ENCODE results near the gene TRAF3. TPM values are rescaled to one million over a fixed set of nuclear protein-coding genes. Genes with fewer than 3 reads are reported as not detected.

The TRAF3 gene
- total RNA-seq, 1 donor from 2014 or later, result 26.3 TPM

DNA sequence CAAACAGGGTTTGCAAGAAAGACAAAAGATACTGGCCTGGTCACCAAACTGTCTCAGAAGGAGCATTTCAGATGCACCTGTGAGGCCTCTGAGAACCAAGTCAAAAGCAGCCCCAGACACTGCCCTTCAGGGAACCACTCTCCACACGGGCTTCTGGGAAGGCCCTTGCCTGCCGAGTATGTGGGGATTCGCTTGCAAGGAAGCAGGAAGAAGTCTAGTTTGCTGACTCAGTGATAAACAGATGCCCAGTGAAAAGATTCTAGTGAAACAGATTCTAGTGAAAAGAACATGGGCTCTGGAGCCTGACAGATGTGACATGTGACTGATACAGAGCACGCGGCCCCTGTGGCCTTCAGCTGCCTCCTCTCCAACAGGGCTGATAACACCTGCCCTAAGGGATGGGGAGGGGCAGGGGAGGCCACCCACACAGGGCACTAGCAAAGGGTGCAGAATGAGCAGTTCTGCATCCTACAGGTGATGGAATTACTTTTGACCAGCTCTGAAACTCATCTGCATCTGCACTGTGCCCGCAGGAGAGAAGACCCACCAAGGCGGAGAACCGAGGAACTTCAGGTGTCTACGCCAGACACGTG is 164.3 kb downstream of the TRAF3 start:
- no peaks in the 10 kb centered on the region for H3K9me3 Mint-ChIP-seq (ENCODE audit: low read depth)
- H3K4me1 Mint-ChIP-seq (ENCODE audit: low read depth), result no peaks in the 10 kb centered on the region
- TF ChIP-seq, protein P1, sequence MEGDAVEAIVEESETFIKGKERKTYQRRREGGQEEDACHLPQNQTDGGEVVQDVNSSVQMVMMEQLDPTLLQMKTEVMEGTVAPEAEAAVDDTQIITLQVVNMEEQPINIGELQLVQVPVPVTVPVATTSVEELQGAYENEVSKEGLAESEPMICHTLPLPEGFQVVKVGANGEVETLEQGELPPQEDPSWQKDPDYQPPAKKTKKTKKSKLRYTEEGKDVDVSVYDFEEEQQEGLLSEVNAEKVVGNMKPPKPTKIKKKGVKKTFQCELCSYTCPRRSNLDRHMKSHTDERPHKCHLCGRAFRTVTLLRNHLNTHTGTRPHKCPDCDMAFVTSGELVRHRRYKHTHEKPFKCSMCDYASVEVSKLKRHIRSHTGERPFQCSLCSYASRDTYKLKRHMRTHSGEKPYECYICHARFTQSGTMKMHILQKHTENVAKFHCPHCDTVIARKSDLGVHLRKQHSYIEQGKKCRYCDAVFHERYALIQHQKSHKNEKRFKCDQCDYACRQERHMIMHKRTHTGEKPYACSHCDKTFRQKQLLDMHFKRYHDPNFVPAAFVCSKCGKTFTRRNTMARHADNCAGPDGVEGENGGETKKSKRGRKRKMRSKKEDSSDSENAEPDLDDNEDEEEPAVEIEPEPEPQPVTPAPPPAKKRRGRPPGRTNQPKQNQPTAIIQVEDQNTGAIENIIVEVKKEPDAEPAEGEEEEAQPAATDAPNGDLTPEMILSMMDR (IDR thresholded peaks at IDR 0.05; ENCODE audit: unreplicated experiment), result no peak
- H3K4me3 Mint-ChIP-seq (ENCODE audit: low read depth), result no peak overlapping the region
- DNase-seq (ENCODE audit: low spot score, unreplicated experiment), result no peak
- H3K27me3 Mint-ChIP-seq, result no peaks in the 10 kb centered on the region
- H3K36me3 Mint-ChIP-seq (ENCODE audit: insufficient read depth), result peaks cover 22% of the 10 kb centered on the region
- H3K27ac Mint-ChIP-seq, result no peak overlapping the region

DNA sequence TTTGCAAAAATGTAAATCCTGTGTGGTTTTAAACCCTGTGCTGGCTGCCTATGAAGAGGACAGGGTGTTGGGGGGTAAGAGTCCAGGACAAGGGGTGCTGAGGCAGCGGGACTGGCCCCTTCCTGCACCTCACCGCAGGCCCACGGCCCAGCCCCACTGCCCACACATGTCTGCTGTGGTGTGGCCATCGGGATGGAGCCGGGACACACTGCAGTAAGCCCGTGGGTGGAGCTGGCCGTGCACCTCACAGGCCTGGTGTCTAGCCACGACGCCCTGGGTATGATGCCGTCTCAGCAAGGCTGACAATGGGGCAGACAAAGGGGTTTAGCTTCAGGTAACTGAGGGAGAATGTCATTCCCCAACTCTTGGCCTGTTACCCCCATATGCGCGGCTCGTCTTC is 164.8 kb downstream of the TRAF3 start:
- TF ChIP-seq, protein P1 (IDR thresholded peaks at IDR 0.05; ENCODE audit: unreplicated experiment), result no peak
- Mint-ChIP-seq H3K4me3 (ENCODE audit: low read depth) (no peak overlapping the region), H3K36me3 (ENCODE audit: insufficient read depth) (peaks cover 21% of the 10 kb centered on the region), H3K9me3 (ENCODE audit: low read depth) (no peaks in the 10 kb centered on the region), H3K4me1 (ENCODE audit: low read depth) (no peaks in the 10 kb centered on the region), H3K27me3 (no peaks in the 10 kb centered on the region), H3K27ac (no peak overlapping the region)
- DNase-seq (ENCODE audit: low spot score, unreplicated experiment), result no peak

DNA sequence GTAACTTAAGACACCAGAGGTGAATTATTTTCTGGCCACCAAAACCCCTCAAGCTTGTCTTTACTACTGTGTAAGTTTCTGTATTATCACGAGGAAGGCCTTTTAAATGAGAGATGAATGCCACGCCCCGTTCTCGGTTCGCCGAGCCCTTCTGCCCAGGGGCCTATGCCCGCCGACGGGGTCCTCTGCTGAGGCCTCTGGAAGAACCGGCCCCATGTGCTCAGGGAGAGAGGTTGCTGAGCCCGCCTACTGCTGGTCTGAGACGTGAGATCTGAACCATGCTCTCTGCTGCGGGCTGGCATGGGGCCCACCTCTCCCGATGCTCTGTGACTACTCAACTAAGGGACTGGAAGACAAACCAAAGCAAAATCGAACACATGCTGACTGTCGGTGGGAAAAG is 166.2 kb downstream of the TRAF3 start:
- no peak overlapping the region for H3K27ac Mint-ChIP-seq
- DNase-seq (ENCODE audit: low spot score, unreplicated experiment), result no peak
- H3K27me3 Mint-ChIP-seq, result no peaks in the 10 kb centered on the region
- no peaks in the 10 kb centered on the region for H3K9me3 Mint-ChIP-seq (ENCODE audit: low read depth)
- TF ChIP-seq, protein P1 (IDR thresholded peaks at IDR 0.05; ENCODE audit: unreplicated experiment), result no peak
- H3K36me3 Mint-ChIP-seq (ENCODE audit: insufficient read depth), result peaks cover 20% of the 10 kb centered on the region
- no peak overlapping the region for H3K4me3 Mint-ChIP-seq (ENCODE audit: low read depth)
- H3K4me1 Mint-ChIP-seq (ENCODE audit: low read depth), result no peaks in the 10 kb centered on the region

DNA sequence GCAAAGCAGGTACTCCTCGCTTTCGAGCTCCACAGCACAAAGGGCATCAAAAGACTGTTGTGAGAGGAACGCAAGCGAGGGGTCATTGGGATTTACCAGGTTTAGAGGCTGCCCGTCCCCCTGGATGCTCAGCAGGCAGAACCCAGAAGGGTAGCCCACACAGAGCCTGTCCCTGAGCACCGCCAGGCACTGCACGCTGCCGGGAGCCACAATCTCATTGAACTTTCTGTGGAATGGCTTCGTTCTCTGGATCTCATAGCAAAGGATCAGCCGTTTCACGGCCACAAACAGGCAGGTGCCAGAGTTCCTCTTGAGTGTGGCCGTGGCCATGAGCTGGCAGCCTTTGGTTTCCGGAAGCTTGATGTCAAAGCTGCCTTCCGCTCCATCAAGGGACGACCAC is 166.7 kb downstream of the TRAF3 start:
- Mint-ChIP-seq H3K36me3 (ENCODE audit: insufficient read depth) (peaks cover 20% of the 10 kb centered on the region), H3K27ac (no peak overlapping the region), H3K4me1 (ENCODE audit: low read depth) (no peaks in the 10 kb centered on the region), H3K9me3 (ENCODE audit: low read depth) (no peaks in the 10 kb centered on the region), H3K27me3 (no peaks in the 10 kb centered on the region), H3K4me3 (ENCODE audit: low read depth) (no peak overlapping the region)
- DNase-seq (ENCODE audit: low spot score, unreplicated experiment), result no peak
- TF ChIP-seq, protein P1 (IDR thresholded peaks at IDR 0.05; ENCODE audit: unreplicated experiment), result no peak

DNA sequence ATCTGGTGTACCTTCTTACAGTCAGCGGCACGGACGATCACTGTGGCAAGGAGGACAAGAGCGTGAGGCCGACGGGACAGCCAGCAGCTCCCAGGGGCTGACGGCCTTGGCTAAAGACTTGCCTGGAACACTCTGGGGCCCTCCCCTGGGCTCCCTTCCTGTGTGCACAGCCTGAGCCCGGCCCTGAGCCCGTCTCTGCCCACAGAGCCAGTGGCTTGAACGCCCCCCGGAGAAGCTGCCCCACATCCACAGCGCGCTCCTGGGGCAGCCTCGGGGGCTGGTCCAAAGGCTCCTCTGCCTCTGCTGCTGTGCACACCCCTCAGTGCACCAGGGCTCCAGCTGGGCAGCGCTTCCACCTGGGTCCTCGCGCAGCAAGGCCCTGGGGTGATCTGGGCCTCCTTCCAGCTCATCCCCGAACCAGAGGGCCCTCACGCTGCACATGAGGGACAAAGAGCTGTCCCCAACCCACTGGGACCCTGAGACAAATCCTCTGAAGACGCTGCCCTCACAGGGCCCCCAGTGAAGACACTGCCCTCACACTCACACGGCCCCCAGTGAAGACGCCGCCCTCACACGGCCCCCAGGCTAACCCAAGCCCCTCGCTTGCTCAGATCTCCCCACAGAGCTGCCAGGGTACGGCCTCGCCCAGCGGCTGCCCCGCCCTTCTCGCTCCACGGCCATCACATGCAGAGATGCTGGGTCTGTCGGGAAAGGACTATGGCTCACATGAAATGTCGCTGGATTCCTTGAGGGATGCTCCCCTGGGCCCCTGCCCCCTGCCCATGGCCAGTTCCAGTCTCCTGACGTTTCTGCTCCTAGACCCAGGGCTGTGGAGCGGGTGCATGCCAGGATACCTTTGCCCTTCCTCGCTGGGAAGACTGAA is 167.4 kb downstream of the TRAF3 start:
- Mint-ChIP-seq H3K4me3 (ENCODE audit: low read depth) (no peak overlapping the region), H3K9me3 (ENCODE audit: low read depth) (no peaks in the 10 kb centered on the region), H3K36me3 (ENCODE audit: insufficient read depth) (peaks cover 19% of the 10 kb centered on the region), H3K27ac (no peak overlapping the region), H3K4me1 (ENCODE audit: low read depth) (no peaks in the 10 kb centered on the region), H3K27me3 (no peaks in the 10 kb centered on the region)
- no peak for DNase-seq (ENCODE audit: low spot score, unreplicated experiment)
- TF ChIP-seq, protein P1 (IDR thresholded peaks at IDR 0.05; ENCODE audit: unreplicated experiment), result no peak
